RWPE2 (cell line): ENCODE measurements around the gene SQOR.
A peak's percentile ranks its signal among the peaks of the same experiment; 100 is the strongest.
"Not testable (repeated sequence)": the region's sequence is repeated elsewhere in the genome, so short reads cannot be mapped to it uniquely, and the experiment has no call there.

Experiments used
- ATAC-seq: fragments of 200-7000 bp; cut with Tn5 transposase; 3 replicates; pipeline ENCODE4 v1.9.1; 2021; ENCODE audit warnings: low read depth
- DNase-seq: peaks from one replicate; pipeline ENCODE4 v3.0.0-alpha.2; 2020; ENCODE audit warnings: low spot score
- H3K27ac ChIP-seq: fragments of 450-650 bp; 2 replicates; pipeline ENCODE4 v1.5.1; 2017; ENCODE audit warnings: mild to moderate bottlenecking; ENCODE audit not compliant: poor library complexity, severe bottlenecking
- H3K27me3 ChIP-seq: fragments of 250-450 bp; sonication (Bioruptor Pico); 2 replicates; pipeline ENCODE4 v1.5.1; 2021; ENCODE audit warnings: mild to moderate bottlenecking, moderate library complexity; ENCODE audit not compliant: insufficient read depth, poor library complexity, severe bottlenecking
- H3K36me3 ChIP-seq: fragments of 250-450 bp; sonication (Bioruptor Pico); 2 replicates; pipeline ENCODE4 v1.5.1; 2020; ENCODE audit warnings: low read depth, mild to moderate bottlenecking, moderate library complexity
- H3K4me1 ChIP-seq: fragments of 250-450 bp; sonication (Bioruptor Pico); 2 replicates; pipeline ENCODE4 v1.5.1; 2021; ENCODE audit warnings: mild to moderate bottlenecking, moderate library complexity; ENCODE audit not compliant: insufficient read depth, poor library complexity, severe bottlenecking
- H3K4me3 ChIP-seq: fragments of 250-450 bp; sonication (Bioruptor Pico); 2 replicates; pipeline ENCODE4 v1.5.1; 2021; ENCODE audit warnings: mild to moderate bottlenecking, moderate library complexity; ENCODE audit not compliant: severe bottlenecking
- H3K9me3 ChIP-seq: fragments of 250-450 bp; sonication (Bioruptor Pico); 2 replicates; pipeline ENCODE4 v1.5.1; 2021; ENCODE audit warnings: mild to moderate bottlenecking, moderate library complexity; ENCODE audit not compliant: severe bottlenecking
- TF ChIP-seq, protein P1 (sequence below): fragments of 450-650 bp; IDR thresholded peaks from one replicate; pipeline ENCODE4 v1.5.1; 2017; ENCODE audit warnings: mild to moderate bottlenecking, moderate library complexity; ENCODE audit not compliant: poor library complexity, severe bottlenecking

SQOR gene

DNA sequence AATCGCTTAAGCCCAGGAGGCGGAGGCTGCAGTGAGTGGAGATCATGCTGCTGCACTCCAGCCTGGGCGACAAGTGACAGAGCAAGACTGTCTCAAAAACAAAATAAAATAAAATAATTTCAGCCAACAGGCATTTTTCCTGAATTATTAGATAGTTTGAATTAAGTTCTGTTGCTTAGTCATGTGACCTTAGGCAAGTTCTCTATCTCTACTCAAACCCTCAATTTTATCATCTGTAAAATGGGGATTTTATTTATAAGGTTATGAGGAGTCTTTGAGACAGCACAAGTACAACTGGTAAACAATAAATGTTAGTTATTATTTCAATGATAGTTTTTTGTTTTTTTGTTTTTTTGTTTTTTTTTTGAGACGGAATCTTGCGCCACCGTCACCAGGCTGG lies 13.0 kb downstream of the SQOR start:
- no peak for DNase-seq
- no peak for ATAC-seq
- H3K36me3 ChIP-seq: peaks cover 20% of the 10 kb centered on the region
- no peaks in the 10 kb centered on the region for H3K27me3 ChIP-seq
- TF ChIP-seq, protein P1, sequence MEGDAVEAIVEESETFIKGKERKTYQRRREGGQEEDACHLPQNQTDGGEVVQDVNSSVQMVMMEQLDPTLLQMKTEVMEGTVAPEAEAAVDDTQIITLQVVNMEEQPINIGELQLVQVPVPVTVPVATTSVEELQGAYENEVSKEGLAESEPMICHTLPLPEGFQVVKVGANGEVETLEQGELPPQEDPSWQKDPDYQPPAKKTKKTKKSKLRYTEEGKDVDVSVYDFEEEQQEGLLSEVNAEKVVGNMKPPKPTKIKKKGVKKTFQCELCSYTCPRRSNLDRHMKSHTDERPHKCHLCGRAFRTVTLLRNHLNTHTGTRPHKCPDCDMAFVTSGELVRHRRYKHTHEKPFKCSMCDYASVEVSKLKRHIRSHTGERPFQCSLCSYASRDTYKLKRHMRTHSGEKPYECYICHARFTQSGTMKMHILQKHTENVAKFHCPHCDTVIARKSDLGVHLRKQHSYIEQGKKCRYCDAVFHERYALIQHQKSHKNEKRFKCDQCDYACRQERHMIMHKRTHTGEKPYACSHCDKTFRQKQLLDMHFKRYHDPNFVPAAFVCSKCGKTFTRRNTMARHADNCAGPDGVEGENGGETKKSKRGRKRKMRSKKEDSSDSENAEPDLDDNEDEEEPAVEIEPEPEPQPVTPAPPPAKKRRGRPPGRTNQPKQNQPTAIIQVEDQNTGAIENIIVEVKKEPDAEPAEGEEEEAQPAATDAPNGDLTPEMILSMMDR: no peak
- no peaks in the 10 kb centered on the region for H3K9me3 ChIP-seq
- peak overlapping the region; percentile 100 for H3K27ac ChIP-seq
- peaks cover 72% of the 10 kb centered on the region for H3K4me1 ChIP-seq
- no peak overlapping the region for H3K4me3 ChIP-seq

DNA sequence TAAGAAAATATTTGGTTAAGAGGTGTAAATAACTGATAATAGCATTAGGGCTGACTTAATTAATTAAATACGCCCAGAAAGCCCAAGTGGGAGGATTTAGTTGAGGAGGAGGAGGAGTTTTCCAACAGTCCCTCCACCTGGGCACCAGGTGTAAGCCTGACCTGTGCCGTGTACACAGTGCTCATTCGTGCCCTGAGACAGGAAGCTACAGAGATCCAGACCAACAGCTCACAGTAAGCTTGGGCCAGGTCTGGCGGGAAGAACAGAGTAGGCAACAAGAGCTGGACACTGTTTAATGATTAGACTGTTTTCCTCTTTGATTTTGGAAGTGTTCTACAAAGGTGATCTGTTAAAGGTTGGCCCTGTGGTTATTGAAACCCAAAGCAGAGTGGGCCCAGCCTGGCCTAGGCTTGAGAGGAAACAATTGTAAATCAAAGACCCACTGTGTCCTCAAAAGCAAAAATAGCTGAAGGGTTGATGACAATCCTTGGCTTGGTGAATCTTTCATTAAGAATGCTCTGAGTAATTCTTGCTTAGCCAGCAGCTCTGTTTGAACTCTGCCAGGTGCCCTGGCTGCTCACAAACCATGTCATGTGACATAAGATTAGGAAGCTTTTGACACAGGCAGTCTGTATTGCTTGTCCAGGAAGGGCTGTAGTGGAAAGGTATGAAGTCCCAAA lies 13.8 kb downstream of the SQOR start:
- Histone ChIP-seq H3K36me3 (peaks cover 15% of the 10 kb centered on the region), H3K4me3 (no peak overlapping the region), H3K9me3 (no peaks in the 10 kb centered on the region), H3K27ac (peak overlapping the region; percentile 100), H3K27me3 (no peaks in the 10 kb centered on the region), H3K4me1 (peaks cover 63% of the 10 kb centered on the region)
- ATAC-seq: peak; percentile 83
- TF ChIP-seq, protein P1: no peak
- peak; percentile 88 for DNase-seq

GRCh38 chr15:45650007-45650406 lies 15.2 kb downstream of the SQOR start:
- Histone ChIP-seq H3K27ac (peak overlapping the region; percentile 100), H3K4me1 (peaks cover 55% of the 10 kb centered on the region), H3K36me3 (peaks cover 14% of the 10 kb centered on the region)
- DNase-seq, H3K9me3 ChIP-seq, H3K4me3 ChIP-seq, ATAC-seq, H3K27me3 ChIP-seq: not testable (repeated sequence)

GRCh38 chr15:45650889-45651525 lies 16.2 kb downstream of the SQOR start:
- TF ChIP-seq, protein P1: no peak
- Histone ChIP-seq H3K36me3 (peaks cover 16% of the 10 kb centered on the region), H3K4me1 (peaks cover 45% of the 10 kb centered on the region), H3K27ac (no peak overlapping the region), H3K4me3 (no peak overlapping the region), H3K27me3 (no peaks in the 10 kb centered on the region), H3K9me3 (no peaks in the 10 kb centered on the region)
- ATAC-seq: no peak
- DNase-seq: peak; percentile 75

- DNase-seq: no peak
- no peaks in the 10 kb centered on the region for H3K27me3 ChIP-seq
- H3K9me3 ChIP-seq: no peaks in the 10 kb centered on the region
- ATAC-seq: no peak
- TF ChIP-seq, protein P1: no peak
- peak overlapping the region; percentile 5 for H3K27ac ChIP-seq
- H3K4me3 ChIP-seq: no peak overlapping the region
- peaks cover 35% of the 10 kb centered on the region for H3K36me3 ChIP-seq
- H3K4me1 ChIP-seq: peaks cover 16% of the 10 kb centered on the region
Measured at GRCh38 chr15:45653702-45654424, 19.0 kb downstream of the SQOR start.
